GM12864 (cell line): ENCODE measurements around the gene SERP2.

Experiments
- DNase-seq: peaks from one replicate; pipeline ENCODE4 v3.0.0-alpha.2; 2011; ENCODE audit warnings: low read depth
- H3K4me3 ChIP-seq: 2 replicates; pipeline ENCODE4 v1.5.1; 2011; ENCODE audit warnings: mild to moderate bottlenecking, low read depth, low read length, control low read depth
- CTCF ChIP-seq: IDR thresholded peaks from 2 replicates; pipeline ENCODE4 v1.5.1; 2011; ENCODE audit warnings: low read depth, mild to moderate bottlenecking, moderate library complexity, low read length, control low read depth, inconsistent platforms; ENCODE audit errors: missing control alignments

Gene SERP2

GRCh38 chr13:44401577-44401976 is 28.0 kb downstream of the SERP2 start:
- TF ChIP-seq CTCF: no peak
- no peak for DNase-seq
- H3K4me3 ChIP-seq: no peak overlapping the region

- no peak overlapping the region for H3K4me3 ChIP-seq
- no peak for DNase-seq
- TF ChIP-seq CTCF: no peak
These were observed 29.3 kb downstream of the SERP2 start for GRCh38 chr13:44402899-44403445.

GRCh38 chr13:44403461-44404056 is 29.9 kb downstream of the SERP2 start:
- no peak for TF ChIP-seq CTCF
- DNase-seq: no peak
- no peak overlapping the region for H3K4me3 ChIP-seq

GRCh38 chr13:44404261-44405132 is 30.9 kb downstream of the SERP2 start:
- DNase-seq: no peak
- TF ChIP-seq CTCF: no peak
- no peak overlapping the region for H3K4me3 ChIP-seq

GRCh38 chr13:44406617-44407016 is 33.0 kb downstream of the SERP2 start:
- TF ChIP-seq CTCF: no peak
- no peak overlapping the region for H3K4me3 ChIP-seq
- DNase-seq: no peak

GRCh38 chr13:44407379-44407778 is 33.8 kb downstream of the SERP2 start:
- DNase-seq: no peak
- H3K4me3 ChIP-seq: no peak overlapping the region
- TF ChIP-seq CTCF: no peak
